Panc1 (cell line): ENCODE data around the gene SLC30A1. TPM values are rescaled to one million over a fixed set of nuclear protein-coding genes. Genes with fewer than 3 reads are reported as not detected.

Experiments used
- ATAC-seq: fragments of 200-7000 bp; cut with Tn5 transposase; 2 replicates; pipeline ENCODE4 v1.9.1; 2020; ENCODE audit warnings: mild to moderate bottlenecking, moderate library complexity
- BruUV-seq: library from RNA; stranded (reverse); fragments of 400-500 nt; replicated peaks from 2 replicates; lab custom pipeline; 2021; lab: Mats Ljungman, UMichigan
- CTCF ChIA-PET: fragments of 300-600 bp; sonication (Branson Sonifier 250); formaldehyde crosslinking; loops from one replicate; lab custom pipeline; 2022; ENCODE audit warnings: antibody characterized with exemption; lab: Charles Lee
- POLR2A ChIA-PET: fragments of 300-600 bp; sonication (Branson Sonifier 250); formaldehyde crosslinking; loops from one replicate; lab custom pipeline; 2022; ENCODE audit warnings: antibody characterized with exemption; lab: Charles Lee
- DNase-seq: peaks from one replicate; pipeline ENCODE4 v3.0.0-alpha.2; 2010; ENCODE audit warnings: low read depth, low spot score
- H3K27ac ChIP-seq: 2 replicates; pipeline ENCODE4 v1.5.1; 2011; ENCODE audit warnings: mild to moderate bottlenecking, low read length, inconsistent platforms
- H3K27me3 ChIP-seq: fragments of 200-500 bp; sonication (Bioruptor generic); 2 replicates; pipeline ENCODE4 v1.6.0; 2014; ENCODE audit warnings: low read length, inconsistent platforms; ENCODE audit not compliant: control insufficient read depth, insufficient read depth
- H3K36me3 ChIP-seq: fragments of 200-500 bp; sonication (Bioruptor generic); 2 replicates; pipeline ENCODE4 v1.5.1; 2014; ENCODE audit warnings: inconsistent platforms, mild to moderate bottlenecking, low read length, moderate library complexity; ENCODE audit not compliant: control insufficient read depth, insufficient read depth
- H3K4me1 ChIP-seq: 2 replicates; pipeline ENCODE4 v1.5.1; 2011; ENCODE audit warnings: inconsistent platforms, mild to moderate bottlenecking, low read length, moderate library complexity; ENCODE audit not compliant: control insufficient read depth, insufficient read depth
- H3K4me3 ChIP-seq, 2 experiments: 2 replicates each; pipeline ENCODE4 v1.5.1; 2011 to 2012; ENCODE audit warnings: low read depth in 2 of 2, low read length in 2 of 2, mild to moderate bottlenecking in 2 of 2, inconsistent platforms in 1 of 2, moderate library complexity in 1 of 2
- H3K9me3 ChIP-seq: fragments of 200-500 bp; sonication (Bioruptor generic); 2 replicates; pipeline ENCODE4 v1.5.1; 2014; ENCODE audit warnings: low read depth, mild to moderate bottlenecking, inconsistent platforms, low read length, moderate library complexity; ENCODE audit not compliant: control insufficient read depth, insufficient read depth
- POLR2AphosphoS5 ChIP-seq: IDR thresholded peaks from 2 replicates; pipeline ENCODE4 v1.6.1; 2012; ENCODE audit warnings: mild to moderate bottlenecking, low read depth, low read length, moderate library complexity
- SIN3A ChIP-seq: IDR thresholded peaks from 2 replicates; pipeline ENCODE4 v1.6.1; 2012; ENCODE audit warnings: low read depth, mild to moderate bottlenecking, low read length, moderate library complexity, borderline replicate concordance; ENCODE audit not compliant: insufficient read depth
- TCF7L2 ChIP-seq: IDR thresholded peaks from 2 replicates; pipeline ENCODE4 v1.6.1; 2011; ENCODE audit warnings: mild to moderate bottlenecking, low read depth, low read length, inconsistent platforms
- in situ Hi-C: cut with HindIII; loops from 2 replicates; pipeline ENCODE4 v1.10.0; 2016; ENCODE audit warnings: low sequenced_read_pairs, low pct_unique_long_range_greater_than_20kb
- intact Hi-C: fragments of 100-400 bp; cut with micrococcal nuclease; formaldehyde crosslinking; loops from one replicate; pipeline ENCODE4 v1.10.0; 2022; ENCODE audit not compliant: unreplicated experiment
- total RNA-seq: library from RNA; stranded (reverse); gene quantifications from one replicate; pipeline ENCODE4 v1.2.1, GENCODE V29; 2021; ENCODE audit not compliant: unreplicated experiment
- TF ChIP-seq, protein P1 (sequence below): fragments of 450-650 bp; IDR thresholded peaks from 2 replicates; pipeline ENCODE4 v1.5.1; 2017; ENCODE audit warnings: mild to moderate bottlenecking
- TF ChIP-seq, protein P2 (sequence below), 2 experiments: IDR thresholded peaks; 2 replicates each; pipeline ENCODE4 v1.6.1; 2011 to 2012; ENCODE audit warnings: low read depth in 2 of 2, control low read depth in 1 of 2, low read length in 1 of 2, mild to moderate bottlenecking in 1 of 2, moderate library complexity in 1 of 2; ENCODE audit not compliant: insufficient read depth in 1 of 2

SLC30A1 gene
- total RNA-seq, 1 experiment from 2014 or later: 34.5 TPM

DNA sequence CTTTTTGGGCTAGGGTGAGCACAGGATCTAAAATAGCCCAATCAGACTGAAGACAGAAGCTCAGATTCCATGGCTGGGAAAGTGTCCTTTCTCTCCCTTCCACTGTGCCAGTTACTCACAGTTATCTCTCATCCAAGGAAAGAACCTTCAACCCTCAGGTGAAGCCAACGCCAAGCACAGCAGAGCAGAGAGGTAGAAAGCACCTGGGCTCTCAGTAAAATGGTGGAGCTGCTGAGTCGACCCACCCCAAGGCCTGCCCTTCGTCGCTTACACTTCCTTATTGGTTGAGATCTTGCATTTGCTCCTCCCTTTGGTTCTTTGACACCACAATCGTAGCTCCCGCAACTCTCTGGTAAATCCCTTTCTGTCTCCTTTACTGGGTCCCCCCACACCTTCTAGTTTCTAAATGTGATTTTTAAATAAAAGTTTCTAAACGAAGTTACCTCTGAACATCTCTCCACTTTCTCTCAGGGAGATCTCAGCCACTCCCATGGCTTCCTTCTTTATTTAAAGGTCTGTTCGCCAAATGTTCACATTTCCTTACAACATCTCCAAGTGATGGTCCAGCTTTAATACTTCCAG, 27.5 kb upstream of the SLC30A1 start:
- Histone ChIP-seq H3K9me3 (no peaks in the 10 kb centered on the region), H3K4me3 (no peak overlapping the region), H3K36me3 (no peaks in the 10 kb centered on the region), H3K27ac (no peak overlapping the region), H3K27me3 (no peaks in the 10 kb centered on the region), H3K4me1 (peaks cover 4% of the 10 kb centered on the region)
- no peak for ATAC-seq
- POLR2A ChIA-PET: interaction anchor here (0.5 to 1.6 kb wide), 2 partner anchors 11 to 18 kb away, joined by 3 read pairs; no protein-coding TSS in a partner anchor
- DNase-seq: no peak
- no peak for TF ChIP-seq TCF7L2
- TF ChIP-seq SIN3A: no peak
- no TSS peak for BruUV-seq
- in situ Hi-C loops (no loop called here), intact Hi-C loops (no loop called here)
- CTCF ChIA-PET: interaction anchor here (0.6 kb wide), 1 partner anchor 260 kb away, joined by 3 read pairs; no protein-coding TSS in a partner anchor

GRCh38 chr1:211605603-211606331, 26.8 kb upstream of the SLC30A1 start:
- no peak overlapping the region for H3K27ac ChIP-seq
- in situ Hi-C loops (no loop called here), intact Hi-C loops (no loop called here)
- H3K36me3 ChIP-seq: no peaks in the 10 kb centered on the region
- H3K4me3 ChIP-seq: no peak overlapping the region
- H3K9me3 ChIP-seq: no peaks in the 10 kb centered on the region
- H3K27me3 ChIP-seq: no peaks in the 10 kb centered on the region
- TF ChIP-seq, protein P1, sequence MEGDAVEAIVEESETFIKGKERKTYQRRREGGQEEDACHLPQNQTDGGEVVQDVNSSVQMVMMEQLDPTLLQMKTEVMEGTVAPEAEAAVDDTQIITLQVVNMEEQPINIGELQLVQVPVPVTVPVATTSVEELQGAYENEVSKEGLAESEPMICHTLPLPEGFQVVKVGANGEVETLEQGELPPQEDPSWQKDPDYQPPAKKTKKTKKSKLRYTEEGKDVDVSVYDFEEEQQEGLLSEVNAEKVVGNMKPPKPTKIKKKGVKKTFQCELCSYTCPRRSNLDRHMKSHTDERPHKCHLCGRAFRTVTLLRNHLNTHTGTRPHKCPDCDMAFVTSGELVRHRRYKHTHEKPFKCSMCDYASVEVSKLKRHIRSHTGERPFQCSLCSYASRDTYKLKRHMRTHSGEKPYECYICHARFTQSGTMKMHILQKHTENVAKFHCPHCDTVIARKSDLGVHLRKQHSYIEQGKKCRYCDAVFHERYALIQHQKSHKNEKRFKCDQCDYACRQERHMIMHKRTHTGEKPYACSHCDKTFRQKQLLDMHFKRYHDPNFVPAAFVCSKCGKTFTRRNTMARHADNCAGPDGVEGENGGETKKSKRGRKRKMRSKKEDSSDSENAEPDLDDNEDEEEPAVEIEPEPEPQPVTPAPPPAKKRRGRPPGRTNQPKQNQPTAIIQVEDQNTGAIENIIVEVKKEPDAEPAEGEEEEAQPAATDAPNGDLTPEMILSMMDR: no peak
- no peak for TF ChIP-seq POLR2AphosphoS5
- TF ChIP-seq, protein P2, sequence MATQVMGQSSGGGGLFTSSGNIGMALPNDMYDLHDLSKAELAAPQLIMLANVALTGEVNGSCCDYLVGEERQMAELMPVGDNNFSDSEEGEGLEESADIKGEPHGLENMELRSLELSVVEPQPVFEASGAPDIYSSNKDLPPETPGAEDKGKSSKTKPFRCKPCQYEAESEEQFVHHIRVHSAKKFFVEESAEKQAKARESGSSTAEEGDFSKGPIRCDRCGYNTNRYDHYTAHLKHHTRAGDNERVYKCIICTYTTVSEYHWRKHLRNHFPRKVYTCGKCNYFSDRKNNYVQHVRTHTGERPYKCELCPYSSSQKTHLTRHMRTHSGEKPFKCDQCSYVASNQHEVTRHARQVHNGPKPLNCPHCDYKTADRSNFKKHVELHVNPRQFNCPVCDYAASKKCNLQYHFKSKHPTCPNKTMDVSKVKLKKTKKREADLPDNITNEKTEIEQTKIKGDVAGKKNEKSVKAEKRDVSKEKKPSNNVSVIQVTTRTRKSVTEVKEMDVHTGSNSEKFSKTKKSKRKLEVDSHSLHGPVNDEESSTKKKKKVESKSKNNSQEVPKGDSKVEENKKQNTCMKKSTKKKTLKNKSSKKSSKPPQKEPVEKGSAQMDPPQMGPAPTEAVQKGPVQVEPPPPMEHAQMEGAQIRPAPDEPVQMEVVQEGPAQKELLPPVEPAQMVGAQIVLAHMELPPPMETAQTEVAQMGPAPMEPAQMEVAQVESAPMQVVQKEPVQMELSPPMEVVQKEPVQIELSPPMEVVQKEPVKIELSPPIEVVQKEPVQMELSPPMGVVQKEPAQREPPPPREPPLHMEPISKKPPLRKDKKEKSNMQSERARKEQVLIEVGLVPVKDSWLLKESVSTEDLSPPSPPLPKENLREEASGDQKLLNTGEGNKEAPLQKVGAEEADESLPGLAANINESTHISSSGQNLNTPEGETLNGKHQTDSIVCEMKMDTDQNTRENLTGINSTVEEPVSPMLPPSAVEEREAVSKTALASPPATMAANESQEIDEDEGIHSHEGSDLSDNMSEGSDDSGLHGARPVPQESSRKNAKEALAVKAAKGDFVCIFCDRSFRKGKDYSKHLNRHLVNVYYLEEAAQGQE (IDR thresholded peaks at IDR 0.05; ENCODE audit: insufficient read depth in 1 of 2, low read depth in 2 of 2, low read length in 1 of 2): no peak
- BruUV-seq: no TSS peak
- peaks cover 4% of the 10 kb centered on the region for H3K4me1 ChIP-seq
- POLR2A ChIA-PET: interaction anchor here (1.6 kb wide), 1 partner anchor 19 kb away, joined by 3 read pairs; no protein-coding TSS in a partner anchor
- no peak for DNase-seq
- ATAC-seq: no peak
- CTCF ChIA-PET: interaction anchor here (0.6 kb wide), 1 partner anchor 286 kb away, joined by 3 read pairs; no protein-coding TSS in a partner anchor
